SU-DHL-6 (cell line): ENCODE measurements around the gene FLG2.

Source experiments
- EZH2phosphoT487 ChIP-seq: fragments of 200-600 bp; sonication (generic), shearing (Covaris generic); conservative IDR thresholded peaks from 2 replicates; pipeline ENCODE4 v1.6.1; 2018; ENCODE audit warnings: mild to moderate bottlenecking, antibody characterized with exemption, low read length, moderate library complexity, mixed read lengths
- TF ChIP-seq, protein P1 (sequence below): fragments of 200-600 bp; sonication (generic); IDR thresholded peaks from one replicate; pipeline ENCODE4 v1.5.1; 2017; ENCODE audit warnings: antibody characterized with exemption, mild to moderate bottlenecking, low read length, moderate library complexity; ENCODE audit not compliant: insufficient read depth, poor library complexity, severe bottlenecking

- no peak for TF ChIP-seq EZH2phosphoT487
- TF ChIP-seq, protein P1, sequence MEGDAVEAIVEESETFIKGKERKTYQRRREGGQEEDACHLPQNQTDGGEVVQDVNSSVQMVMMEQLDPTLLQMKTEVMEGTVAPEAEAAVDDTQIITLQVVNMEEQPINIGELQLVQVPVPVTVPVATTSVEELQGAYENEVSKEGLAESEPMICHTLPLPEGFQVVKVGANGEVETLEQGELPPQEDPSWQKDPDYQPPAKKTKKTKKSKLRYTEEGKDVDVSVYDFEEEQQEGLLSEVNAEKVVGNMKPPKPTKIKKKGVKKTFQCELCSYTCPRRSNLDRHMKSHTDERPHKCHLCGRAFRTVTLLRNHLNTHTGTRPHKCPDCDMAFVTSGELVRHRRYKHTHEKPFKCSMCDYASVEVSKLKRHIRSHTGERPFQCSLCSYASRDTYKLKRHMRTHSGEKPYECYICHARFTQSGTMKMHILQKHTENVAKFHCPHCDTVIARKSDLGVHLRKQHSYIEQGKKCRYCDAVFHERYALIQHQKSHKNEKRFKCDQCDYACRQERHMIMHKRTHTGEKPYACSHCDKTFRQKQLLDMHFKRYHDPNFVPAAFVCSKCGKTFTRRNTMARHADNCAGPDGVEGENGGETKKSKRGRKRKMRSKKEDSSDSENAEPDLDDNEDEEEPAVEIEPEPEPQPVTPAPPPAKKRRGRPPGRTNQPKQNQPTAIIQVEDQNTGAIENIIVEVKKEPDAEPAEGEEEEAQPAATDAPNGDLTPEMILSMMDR, result no peak
Measured at GRCh38 chr1:152397474-152397873, 37.7 kb upstream of the FLG2 start.
